DMS79 treated with DMSO at 0.1 percent for 48 hours (cell line): ENCODE measurements around the gene RSL24D1.
"Not testable (repeated sequence)": the region's sequence is repeated elsewhere in the genome, so short reads cannot be mapped to it uniquely, and the experiment has no call there.

Source experiments
- DNase-seq: peaks from one replicate; lab custom pipeline; 2025; lab: John Stamatoyannopoulos, UW

RSL24D1 gene

DNA sequence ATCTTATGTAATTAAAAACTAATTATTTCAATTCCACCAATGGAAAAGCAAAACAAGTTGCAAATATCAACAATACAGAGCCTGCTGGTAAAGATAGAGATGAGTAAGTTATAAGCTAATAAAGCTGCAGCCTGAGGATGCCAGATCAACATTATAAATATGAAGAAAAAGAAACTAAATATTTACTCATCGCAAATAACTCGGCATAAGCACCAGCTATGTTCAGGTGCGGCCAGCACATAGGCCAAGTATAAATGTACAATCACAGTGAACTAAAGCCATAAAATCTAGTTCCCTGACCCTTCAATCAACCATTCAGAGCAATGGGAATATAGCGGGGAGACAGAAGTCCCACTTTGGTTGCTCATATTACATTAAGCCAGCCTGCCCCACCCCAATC lies 7.7 kb upstream of the RSL24D1 start:
- DNase-seq: no peak

DNA sequence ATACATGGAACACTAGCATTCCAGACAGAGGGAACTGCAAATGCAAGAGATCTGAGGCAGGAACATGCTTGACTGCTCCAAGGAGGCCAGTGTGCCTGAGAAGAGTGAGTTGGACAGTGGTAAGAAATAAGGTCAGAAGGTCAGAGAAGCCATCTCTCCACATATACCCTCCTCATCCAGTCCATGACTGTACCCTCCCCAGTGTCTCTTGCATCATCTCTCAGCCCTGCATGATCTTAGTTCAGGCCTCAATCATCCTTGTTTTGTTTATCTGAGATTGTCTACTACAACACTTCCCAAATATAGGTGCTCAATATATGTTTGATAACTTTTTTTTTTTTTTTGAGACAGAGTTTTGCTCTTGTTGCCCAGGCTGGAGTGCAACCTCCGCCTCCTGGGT lies 5.5 kb upstream of the RSL24D1 start:
- DNase-seq: no peak

DNA sequence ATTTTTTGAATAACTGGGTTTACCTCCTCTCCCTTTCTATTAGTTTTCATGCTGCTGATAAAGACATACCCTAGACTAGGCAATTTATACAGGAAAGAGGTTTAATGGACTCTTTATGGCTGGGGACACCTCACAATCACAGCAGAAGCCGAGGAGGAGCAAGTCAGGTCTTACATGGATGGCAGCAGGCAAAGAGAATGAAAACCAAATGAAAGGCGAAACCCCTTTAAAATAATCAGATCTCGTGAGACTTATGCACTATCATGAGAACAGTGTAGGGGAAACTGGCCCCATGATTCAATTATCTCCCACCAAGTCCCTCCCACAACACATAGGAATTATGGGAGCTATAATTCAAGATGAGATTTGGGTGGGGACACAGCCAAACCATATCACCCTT lies 2.0 kb upstream of the RSL24D1 start:
- no peak for DNase-seq

DNA sequence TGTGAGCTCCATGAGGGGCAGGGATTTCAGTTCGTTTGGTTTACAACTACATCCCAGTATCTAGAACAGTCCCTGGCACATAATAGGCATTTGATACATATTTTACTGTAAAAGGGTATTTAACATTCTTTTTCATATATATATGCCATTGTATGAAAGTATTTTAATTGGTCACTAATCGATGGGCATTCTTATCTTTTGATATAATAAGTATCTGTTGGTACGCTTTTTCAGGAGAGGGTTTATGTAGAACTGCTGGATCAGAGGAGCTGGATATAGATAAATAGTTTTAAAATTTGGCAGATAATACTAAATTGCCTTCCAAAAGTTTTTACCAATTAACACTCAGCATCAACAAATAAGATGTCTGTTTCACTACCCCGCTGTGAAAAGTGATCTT lies 978 bp upstream of the RSL24D1 start:
- no peak for DNase-seq

DNA sequence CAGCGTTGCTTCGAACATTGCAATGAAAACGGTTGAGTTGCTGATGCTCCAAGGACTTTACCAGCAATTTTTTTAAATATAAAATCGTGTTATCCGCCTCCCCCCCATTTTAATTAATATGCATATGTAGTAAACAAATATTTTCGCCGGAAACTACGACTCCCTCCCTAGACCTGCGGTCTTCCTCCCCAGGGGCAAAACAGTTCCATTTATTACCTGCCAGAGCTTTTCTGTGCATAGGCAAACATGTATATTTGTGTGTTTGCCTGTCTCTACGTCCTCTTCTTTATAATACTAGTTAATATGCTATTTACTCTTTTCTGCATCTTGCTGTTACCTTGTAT lies 593 bp upstream of the RSL24D1 start:
- DNase-seq: no peak

DNA sequence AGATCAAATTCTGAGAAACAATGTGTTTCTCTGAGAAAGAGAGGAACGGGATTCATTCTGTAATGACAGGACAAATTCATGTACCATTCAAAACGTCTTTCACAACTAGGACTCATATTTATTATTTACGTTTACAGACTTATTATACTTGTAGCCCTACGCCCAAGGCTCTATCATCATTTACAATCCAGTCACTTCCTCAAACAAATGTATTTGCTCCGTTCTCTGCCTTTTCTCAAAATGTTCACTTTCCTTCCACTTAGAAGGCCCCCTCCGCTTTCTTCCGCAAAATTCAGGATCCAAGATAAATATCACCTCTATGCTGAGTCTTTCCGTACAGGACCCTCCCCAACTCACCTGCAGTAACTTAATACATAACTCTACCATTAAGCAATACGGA lies 745 bp downstream of the RSL24D1 start:
- no peak for DNase-seq

DNA sequence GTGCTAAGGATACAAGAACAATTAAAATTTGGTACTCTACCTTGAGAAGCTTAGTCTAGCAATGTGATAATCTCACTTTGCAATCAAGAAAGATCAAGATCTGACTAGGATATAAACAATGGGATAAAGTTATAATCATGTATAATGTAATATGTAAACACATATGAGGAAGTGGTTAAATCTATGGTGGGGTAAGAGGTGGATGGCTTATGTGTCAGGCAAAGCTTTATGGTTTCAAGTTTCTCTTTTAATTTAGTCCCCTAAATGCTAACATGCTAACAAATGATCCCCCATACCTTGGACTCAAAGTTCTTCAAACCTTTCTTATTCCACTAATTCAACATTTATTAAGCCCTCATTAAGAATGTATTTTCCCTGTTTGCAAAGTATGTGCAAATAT lies 2.5 kb downstream of the RSL24D1 start:
- DNase-seq: no peak

DNA sequence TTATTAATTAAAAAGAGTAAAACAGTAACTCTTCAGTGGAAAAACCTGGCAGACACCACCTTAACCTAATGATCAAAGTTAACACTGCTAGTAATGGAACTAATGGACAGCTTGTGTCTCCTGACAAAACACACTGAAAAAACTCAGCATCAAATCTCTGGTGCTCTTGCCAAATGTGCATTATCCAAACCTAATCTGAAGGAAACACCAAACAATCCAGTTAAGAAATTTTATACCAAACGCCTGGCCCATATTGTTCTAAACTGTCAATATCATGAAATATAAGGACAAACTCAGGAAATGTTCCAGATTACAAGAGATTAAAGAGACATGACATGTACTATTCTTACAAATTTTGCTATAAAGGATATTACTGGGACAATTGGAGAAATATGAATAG lies 10.4 kb downstream of the RSL24D1 start:
- no peak for DNase-seq

DNA sequence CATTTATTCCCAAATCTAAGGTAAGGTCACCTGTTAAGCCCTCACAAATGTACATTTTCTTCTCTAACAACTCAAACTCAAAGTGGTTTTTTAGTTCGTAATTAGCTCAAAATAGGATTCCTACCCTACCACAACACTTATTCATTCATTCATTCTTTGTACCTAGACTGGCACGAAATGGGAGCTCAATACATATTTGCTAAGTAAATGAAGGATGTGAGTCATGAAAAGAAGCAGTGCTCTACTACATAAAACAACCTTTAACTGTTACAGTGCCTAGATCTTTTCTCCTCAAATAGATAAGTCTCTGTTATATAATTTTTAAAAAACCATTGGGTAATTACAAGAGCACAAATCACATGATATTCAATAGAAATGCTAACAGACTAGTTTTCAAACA lies 13.1 kb downstream of the RSL24D1 start:
- no peak for DNase-seq

DNA sequence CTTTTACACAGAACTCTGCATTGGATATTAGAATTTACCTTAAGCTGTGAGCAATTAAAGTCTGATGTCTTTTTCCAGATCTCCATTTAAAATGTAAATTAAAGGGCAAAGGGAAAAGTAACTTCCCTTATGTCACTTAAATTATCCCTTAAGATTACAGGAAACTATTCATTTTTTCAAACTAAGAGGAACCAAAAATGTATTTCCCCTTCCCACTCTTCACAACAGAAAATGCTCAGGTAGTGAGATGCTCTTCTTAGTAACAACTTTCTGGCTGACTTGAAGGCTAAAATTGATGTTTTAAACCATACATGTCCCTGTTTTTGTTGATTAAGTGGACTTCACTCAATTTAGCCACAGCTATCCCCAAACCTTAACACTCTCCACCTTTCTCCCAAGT lies 17.6 kb downstream of the RSL24D1 start:
- DNase-seq: no peak

DNA sequence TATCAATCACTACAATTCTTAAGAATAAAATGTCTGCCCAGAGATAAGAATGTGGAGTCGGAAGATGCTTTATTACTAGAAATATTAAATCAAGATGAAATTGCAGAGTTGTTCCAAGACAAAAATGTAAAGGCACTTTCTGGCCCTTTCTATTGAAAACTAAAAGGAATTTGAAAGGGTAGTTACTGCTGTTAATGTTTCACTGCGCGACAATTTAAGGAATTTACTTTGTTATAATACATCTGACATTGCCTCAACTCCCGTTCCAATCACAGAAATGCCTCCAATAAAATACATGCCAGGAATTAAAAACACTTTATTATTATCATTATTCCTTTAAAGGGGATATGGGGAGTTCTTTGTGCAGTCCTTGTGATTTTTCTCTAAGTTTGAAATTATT lies 26.4 kb downstream of the RSL24D1 start:
- DNase-seq: no peak

DNA sequence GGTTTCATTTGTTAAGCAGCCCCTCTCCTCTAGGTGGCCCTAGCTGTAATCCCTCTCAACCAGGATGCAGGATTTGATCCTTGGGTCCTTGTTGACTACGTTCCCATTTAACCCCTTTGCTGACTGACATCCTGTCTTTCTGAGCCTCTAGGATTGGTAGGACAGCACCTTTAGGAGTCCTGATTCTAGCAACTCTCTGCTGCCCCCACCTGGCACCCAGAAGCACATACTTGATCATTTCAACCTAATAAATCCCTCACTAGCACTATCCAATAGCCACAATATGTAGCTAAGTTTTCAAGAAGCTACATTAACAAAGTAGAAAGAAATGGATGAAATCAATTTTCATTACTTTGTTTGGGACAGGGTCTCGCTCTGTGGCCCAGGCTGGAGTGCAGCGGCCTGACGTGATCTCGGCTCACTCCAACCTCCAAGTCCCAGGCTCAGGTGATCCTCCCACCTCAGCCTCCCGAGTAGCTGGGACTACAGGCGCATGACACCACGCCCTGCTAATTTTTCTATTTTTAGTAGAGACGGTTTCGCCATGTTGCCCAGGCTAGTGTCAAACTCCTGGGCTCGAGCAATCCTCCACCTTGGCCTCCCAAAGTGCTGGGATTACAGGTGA lies 28.3 kb downstream of the RSL24D1 start:
- peak; percentile 7 for DNase-seq

DNA sequence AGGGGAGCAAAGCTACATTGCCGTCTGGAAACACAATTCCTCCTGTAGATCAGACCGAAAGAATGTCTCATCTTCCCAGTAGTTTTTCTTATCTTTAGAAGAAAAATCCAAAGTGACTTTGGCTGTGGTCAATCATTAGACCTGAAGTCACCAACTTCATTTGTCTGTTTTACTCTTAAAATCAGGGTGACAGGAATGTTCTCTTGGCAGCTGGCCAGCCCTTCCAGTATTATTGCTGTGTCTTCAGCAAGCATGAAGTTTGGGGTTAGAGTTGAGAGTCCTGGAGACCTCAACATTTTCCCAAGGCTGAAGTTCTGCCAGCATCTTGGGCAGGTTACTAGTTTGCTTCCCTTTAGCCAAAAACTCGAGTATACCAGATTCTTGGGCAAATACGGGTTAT lies 32.5 kb downstream of the RSL24D1 start:
- no peak for DNase-seq

DNA sequence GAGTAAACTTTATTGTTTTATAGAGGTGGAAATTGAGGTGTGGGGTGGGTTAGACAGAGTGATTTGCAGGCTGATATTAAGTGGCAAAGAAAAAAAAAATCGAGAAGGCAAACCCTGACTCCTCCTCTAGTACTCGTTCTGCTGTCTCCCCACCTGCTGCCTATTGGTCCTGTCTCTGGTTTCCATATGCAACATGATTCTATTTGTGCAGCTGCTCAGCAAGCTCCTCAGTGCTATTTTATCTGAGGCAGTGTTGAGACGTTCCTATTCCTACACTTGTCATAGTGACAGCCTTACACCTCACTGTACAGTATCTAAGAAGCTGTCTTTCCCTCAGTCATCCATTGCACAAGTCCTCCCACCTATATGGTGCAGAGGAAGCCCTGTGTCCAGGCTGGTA lies 45.1 kb downstream of the RSL24D1 start:
- DNase-seq: no peak

DNA sequence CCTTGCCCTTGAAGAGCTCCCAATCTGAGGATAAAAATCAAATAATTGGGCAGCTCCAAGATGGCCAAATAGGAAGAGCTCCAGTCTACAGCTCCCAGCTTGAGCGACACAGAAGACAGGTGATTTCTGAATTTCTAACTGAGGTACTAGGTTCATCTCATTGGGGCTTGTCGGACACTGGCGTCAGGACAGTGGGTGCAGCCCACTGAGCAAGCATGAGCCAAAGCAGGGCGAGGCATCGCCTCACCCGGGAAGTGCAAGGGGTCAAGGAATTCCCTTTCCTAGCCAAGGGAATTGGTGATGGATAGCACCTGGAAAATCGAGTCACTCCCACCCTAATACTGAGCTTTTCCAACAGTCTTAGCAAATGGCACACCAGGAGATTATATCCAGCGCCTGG lies 53.6 kb downstream of the RSL24D1 start:
- DNase-seq: not testable (repeated sequence)

DNA sequence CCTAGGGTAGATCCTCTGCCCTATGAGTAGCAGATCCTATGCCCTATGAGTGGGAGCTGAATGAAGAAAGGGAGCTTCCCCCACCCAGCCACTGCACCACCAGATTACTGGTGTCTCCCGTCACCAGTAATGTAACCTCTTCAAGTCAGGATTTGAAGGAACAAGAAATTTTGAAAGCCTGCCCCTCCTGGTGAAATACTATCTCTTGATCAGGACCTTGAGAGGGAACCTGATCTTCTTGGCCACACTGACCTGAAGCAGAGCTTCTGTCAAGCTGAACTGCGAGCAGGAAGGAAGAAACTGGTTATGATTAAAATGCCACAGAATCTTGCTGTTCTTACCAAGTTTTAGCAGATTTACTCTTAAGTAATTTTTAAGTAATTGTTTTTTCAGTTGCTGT lies 62.8 kb downstream of the RSL24D1 start:
- no peak for DNase-seq

DNA sequence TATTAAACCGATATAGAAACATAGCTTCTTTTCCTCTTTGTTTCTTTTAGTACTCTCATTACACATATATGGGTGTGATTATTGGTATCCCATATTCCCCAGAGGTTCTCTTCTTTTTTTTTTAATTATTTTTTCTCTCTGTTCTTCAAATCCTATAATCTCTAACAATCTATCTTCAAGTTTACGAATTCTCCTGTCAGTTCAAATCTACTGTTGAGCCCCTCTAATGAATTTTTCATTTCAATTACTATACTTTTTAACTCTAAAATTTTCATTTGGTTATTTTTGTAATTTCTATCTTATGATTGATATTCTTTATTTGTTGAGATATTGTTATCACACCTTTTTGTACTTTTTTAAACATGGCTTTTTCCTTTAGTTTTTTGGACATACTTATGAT lies 64.1 kb downstream of the RSL24D1 start:
- no peak for DNase-seq
